GM19452 (cell line): ENCODE results near the gene HBM.
"Not testable (repeated sequence)": the region's sequence is repeated elsewhere in the genome, so short reads cannot be mapped to it uniquely, and the experiment has no call there.

Source experiments
- ATAC-seq: cut with Tn5 transposase; IDR thresholded peaks from one replicate; pipeline ENCODE4 v1.9.1; 2021; ENCODE audit not compliant: unreplicated experiment

The HBM gene

DNA sequence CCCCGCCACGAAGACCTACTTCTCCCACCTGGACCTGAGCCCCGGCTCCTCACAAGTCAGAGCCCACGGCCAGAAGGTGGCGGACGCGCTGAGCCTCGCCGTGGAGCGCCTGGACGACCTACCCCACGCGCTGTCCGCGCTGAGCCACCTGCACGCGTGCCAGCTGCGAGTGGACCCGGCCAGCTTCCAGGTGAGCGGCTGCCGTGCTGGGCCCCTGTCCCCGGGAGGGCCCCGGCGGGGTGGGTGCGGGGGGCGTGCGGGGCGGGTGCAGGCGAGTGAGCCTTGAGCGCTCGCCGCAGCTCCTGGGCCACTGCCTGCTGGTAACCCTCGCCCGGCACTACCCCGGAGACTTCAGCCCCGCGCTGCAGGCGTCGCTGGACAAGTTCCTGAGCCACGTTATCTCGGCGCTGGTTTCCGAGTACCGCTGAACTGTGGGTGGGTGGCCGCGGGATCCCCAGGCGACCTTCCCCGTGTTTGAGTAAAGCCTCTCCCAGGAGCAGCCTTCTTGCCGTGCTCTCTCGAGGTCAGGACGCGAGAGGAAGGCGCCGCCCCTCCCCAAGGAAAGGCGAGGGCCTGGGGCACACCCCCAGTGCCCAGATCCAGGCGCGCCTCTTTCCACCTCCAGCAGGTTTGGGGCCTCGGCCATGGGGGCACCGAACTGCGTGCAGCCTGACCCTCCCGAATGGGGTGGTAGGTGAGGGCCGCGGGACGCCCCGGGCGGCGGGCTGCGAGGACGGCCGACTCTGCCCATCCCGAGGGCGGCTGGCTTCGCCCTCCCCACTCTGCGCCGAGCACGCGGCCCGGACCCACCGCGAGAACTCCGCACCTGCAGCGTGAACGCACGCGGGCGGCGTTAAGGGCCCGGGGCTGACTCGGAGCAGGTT, 15.1 kb downstream of the HBM start:
- no peak for ATAC-seq

GRCh38 chr16:181565-182021, 15.8 kb downstream of the HBM start:
- peak; percentile 64 for ATAC-seq

DNA sequence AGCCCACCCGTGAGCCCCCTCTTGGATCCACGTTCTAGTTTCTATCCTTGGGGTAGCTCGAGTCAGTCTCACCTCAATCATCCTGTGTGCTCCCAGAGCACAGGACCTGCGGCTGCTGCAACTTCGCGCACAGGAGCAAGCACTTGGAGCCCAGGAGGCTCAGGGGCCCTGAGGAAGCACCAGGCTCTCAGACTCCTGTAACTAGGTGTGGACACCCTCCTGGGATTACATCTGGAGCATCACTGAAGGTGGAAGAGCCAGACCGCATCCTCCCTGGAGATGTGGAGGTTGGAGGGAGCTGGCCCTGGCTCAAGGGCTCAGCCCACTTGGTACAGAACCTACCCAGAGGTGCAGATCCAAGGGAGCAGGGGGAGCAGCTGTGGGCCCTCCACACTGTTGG, 17.2 kb downstream of the HBM start:
- no peak for ATAC-seq

GRCh38 chr16:185213-185612, 19.4 kb downstream of the HBM start:
- no peak for ATAC-seq

GRCh38 chr16:185691-186090, 19.9 kb downstream of the HBM start:
- no peak for ATAC-seq

- no peak for ATAC-seq
Measured at GRCh38 chr16:187330-187729, 21.6 kb downstream of the HBM start.

DNA sequence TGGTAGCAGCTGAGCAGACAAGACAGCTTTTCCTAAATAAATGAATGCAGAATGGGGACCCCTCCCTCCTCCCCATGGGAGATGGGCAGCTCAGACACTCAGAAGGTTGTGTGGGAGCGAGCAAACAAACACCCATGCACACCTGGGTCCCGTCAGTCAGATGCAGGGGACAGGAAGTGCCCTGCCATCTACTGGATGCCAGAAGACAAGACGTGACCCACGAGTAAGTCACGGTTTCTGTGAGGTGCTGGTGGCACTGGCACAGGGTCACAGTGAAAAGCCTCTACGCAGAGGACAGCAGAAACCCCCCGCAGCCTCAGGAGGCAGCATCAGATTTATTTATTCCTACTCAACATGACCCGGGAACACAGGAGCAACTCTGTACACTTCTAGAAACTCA, 22.9 kb downstream of the HBM start:
- ATAC-seq: no peak

GRCh38 chr16:189604-190186, 23.9 kb downstream of the HBM start:
- ATAC-seq: no peak

DNA sequence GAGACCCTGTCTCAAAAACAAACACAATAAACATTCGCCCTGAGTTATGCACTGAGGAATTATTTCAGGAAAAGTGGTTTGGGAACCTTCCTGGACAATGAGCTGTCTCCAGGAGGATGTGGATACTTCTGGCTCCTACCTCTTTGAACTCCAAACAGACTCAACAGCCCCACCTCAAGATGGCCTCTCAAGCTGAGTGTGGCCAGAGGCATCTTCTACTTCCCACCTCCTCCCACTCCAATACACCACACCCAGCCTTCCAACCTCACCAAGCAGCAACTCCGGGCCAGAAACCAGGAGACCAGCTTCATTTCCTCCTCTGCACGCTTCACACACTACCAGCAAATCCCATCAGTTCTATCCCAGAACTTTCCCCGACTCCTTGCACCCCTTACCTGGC, 26.1 kb downstream of the HBM start:
- ATAC-seq: no peak

- no peak for ATAC-seq
Measured at GRCh38 chr16:192686-193085, 26.9 kb downstream of the HBM start.

DNA sequence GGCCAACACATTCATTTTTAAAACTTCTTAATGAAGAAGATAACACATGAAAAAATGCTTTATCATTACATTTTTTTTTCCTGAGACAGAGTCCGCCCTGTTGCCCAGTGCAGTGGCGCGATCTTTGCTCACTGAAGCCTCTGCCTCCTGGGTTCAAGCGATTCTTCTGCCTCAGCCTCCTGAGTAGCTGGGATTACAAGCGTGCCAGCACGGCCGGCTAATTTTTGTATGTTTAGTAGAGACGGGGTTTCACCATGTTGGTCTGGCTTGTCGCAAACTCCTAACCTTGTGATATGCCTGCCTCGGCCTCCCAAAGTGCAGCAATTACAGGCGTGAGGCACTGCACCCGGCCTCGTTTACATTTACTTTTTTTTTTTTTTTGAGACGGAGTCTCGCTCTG, 27.7 kb downstream of the HBM start:
- no peak for ATAC-seq

DNA sequence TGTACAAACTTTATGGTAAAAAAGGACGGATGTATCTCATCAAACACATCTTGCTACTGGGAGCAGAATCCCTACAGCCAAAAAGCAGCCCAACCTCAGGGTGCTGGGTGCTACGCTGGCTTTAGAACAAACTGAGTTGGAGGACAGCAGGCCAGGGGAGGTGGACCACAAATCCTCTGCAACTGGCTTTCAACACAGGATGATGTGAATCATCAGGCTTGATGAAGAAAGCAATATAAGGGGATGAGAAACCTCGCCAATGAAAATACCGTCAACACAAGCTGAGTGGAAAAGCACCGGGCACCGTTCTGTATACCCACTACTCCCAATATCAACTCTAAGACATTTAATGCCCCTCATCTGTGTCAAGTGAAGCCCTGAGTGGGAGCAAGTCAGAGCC, 28.7 kb downstream of the HBM start:
- ATAC-seq: no peak

- ATAC-seq: no peak
Measured at GRCh38 chr16:200388-200787, 34.6 kb downstream of the HBM start.

GRCh38 chr16:203246-203645, 37.5 kb downstream of the HBM start:
- no peak for ATAC-seq

DNA sequence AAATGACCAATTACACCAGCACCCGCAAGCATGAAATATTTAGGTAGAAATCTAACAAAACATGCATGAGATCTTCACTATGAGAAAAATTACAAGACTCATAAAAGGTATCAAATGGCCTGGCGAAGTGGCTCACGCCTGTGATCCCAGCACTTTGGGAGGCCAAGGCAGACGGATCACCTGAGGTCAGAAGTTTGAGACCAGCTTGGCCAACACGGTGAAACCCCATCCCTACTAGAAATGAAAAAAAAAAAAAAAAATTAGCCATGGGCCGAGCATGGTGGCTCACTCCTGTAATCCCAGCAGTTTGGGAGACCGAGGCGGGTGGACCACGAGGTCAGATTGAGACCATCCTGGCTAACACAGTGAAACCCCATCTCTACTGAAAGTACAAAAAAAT, 38.3 kb downstream of the HBM start:
- not testable (repeated sequence) for ATAC-seq

DNA sequence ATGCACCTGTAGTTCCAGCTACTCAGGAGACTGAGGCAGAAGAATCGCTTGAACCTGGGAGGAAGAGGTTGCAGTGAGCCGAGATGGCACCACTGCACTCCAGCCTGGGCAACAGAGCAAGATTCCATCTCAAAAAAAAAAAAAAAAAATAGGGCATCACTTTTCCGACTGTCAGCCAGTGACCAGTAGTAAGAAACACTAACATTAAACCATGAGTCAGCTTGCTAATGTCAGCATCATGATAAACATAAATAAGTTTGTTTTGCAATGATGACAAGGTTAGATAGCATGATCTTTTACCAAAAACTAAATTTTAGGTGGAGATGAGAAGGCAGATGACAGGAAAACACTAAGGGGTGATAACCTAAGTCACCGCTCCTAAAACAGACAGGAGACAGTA, 43.6 kb downstream of the HBM start:
- ATAC-seq: not testable (repeated sequence)

DNA sequence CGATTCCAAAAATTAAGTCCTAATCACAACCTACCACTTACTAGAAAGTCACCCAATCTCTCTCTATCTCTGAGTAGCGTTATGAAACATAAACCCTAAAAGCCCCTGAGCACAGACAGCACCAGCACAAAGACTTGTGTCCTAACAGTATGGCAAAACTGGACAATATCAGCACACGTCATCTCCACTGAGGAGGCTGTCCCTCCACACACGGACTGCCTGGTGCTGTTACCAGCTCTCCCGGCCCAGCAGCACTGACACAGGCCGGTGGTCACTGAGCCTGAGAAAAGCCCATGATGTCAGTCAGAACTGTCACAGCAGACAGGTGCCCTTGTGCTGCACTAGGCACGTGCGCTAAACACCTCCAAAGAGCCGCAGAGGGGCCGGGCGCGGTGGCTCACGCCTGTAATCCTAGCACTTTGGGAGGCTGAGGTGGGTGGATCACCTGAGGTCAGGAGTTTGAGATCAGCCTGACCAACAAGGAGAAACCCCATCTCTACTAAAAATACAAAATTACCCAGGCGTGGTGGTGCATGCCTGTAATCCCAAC, 45.9 kb downstream of the HBM start:
- not testable (repeated sequence) for ATAC-seq

DNA sequence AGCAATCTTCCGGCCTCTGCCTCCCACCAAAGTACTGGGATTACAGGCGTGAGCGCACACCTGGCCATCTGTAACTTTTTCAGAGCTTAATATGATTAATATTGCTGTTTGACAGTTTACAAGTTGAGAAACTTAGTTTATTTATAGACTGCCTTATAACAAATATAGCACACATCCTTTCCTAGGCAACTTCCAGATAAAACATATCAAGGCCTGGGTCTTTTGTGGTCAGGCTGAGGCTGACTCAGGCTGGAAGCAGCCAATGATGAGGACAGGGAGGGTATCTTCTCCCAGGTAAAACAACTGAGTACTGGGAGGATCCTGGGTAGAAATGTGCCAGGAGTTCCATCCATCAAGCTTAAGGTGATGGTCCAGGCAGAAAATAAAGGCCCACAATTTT, 47.2 kb downstream of the HBM start:
- ATAC-seq: no peak
